HG03442 (cell line): Measurements from ENCODE around the gene PDE4D.
"Not testable (repeated sequence)": the region's sequence is repeated elsewhere in the genome, so short reads cannot be mapped to it uniquely, and the experiment has no call there.

Source experiments
- ATAC-seq: cut with Tn5 transposase; IDR thresholded peaks from one replicate; pipeline ENCODE4 v1.9.1; 2021; ENCODE audit warnings: mild to moderate bottlenecking, moderate library complexity; ENCODE audit not compliant: unreplicated experiment

The PDE4D gene

DNA sequence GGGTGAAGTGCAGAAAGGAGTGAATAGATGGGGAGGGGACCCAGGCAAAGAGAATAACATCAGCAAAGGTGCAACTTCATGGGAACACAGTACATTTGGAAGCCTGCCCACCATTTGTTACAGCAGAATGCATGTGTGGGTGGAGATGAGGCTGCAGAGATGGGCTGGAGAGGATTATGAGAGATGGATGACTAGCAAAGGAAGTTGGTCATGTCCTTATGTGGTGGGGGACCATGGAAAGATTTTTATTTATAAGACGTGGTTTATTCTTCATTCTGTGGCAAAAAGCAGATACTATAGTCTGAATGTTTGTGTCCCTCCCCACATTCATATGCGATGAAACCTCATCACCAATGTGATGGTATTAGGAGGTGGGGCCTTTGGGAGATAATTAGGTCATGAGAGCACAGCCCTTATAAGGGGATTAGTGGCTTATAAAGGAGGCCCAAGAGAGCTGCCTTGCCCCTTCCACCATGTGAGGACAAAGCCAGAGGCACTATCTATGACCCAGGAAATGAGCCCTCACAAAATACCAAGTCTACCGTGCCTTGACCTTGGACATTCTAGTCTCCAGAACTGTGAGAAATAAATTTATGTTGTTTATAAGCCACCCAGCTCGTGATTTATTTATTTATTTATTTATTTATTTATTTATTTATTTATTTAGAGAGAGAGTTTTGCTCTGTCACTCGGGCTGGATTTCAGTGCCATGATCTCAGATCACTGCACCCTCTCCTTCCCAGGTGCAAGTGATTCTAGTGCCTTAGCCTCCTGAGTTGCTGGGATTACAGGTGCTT, 827.0 kb downstream of the PDE4D start:
- no peak for ATAC-seq

DNA sequence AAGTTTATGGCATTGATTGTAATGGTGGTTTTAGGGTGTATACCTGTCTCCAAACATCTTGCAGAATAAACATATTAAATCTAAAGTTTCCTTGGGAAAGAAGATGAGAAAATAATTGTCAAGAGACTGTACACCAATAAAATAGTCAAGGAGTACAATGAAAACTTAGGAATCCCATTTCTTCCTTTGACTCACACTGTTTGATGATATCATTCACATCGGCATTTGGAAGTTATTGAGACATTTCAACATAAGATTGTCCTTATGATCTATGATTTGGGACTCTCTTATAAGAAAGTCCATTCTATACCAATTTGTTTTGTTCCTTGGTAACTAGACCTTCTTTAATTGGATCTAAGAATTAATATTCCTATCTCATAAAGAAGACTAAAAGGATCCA, 828.0 kb downstream of the PDE4D start:
- no peak for ATAC-seq

DNA sequence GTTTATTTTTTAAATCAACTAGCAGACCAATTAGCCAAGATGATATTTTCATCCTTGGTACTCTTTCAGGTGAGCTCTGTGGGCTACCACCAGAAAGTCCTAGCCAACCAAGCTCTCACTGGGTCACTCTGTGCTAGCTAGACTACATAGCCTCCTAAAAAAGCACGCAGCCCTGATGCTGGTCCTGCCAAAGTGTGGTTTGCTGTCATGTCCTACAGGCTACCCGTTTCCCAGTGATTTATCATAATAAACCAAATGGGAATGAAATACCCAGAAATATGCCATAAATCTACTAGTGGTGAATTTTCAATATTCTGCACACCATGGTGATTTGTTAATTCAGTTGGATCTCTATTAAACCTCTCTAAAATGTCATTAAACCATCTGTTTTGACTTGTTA, 829.2 kb downstream of the PDE4D start:
- no peak for ATAC-seq

DNA sequence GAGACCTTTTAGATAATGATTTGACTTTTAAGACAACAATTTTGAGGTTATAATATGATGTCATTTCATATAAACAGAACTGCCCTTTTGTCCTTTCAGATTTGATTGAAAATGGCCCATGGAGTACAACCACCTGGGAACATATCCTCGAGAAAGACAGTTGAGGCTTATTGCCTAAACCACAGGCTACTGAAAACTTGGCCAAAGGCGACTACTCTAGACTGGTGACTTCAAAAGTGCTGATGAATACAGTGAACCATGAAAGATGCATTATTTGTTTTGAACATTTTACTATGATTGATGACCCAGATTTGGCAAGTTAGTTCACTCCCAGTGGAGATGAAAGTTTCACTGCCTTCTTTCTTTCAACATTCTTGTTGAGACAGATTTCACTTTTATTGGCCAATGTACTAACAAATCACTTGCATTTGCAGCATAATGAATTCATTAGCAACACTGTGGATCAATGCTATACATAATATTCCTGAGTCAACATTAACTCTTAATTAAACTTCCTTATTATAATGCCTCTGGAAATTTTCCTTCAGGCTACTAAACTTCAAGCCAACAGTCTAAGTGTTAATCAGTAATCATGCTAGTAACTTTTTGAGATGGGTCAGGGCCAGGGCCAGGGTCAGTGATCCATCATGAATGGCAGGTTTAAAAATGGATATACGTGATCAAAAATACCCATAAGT, 830.4 kb downstream of the PDE4D start:
- no peak for ATAC-seq

DNA sequence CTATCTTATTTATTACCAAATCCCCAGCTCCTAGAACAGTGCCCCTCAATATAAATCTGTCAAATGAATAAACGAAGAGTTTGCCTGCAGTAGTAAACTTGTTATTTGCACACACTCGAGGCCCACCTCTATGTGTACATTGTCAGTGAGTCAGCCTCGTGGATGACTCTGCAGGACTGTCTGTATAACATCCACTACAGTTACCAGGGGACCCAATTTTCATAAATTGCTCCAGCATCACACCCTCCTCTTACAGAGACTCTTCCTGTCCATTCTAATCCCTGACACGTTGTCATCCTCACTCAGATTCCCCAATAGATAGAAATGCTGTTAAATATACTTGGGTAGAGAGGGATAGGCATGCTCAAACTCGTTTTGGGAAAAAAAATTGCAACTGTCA, 832.1 kb downstream of the PDE4D start:
- ATAC-seq = no peak

DNA sequence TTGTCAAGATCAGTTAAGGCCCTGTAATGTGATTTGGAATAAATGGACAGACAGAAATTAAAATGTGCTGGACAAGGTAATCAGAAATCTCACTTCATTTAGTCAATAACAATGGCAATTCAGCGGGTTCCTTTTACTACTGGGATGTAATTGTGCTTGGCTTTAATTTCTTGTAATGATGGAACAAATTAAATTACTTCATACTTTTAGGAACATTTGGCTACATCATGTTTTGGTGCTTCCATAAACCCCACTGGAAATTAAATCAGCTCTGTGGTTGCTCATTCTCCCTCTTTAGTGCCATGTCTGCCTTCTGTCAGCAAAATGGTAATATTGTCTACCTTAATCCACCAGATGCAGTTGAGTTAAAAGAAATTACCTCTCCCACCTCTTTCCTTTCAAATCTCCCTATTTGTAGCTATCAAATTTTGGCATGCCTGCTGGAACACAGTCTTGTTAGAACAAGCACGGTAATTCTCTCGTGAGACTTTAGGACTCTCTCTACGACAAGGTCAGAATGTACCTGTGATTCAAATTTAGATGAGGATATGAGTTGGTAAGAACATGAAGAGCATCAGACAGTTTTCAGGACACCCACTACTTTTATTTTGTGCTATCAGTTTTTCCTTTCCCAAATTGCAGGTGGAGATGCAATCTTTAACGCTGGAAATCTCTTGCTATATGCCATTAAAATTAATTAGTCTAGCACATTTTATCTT, 834.4 kb downstream of the PDE4D start:
- no peak for ATAC-seq

DNA sequence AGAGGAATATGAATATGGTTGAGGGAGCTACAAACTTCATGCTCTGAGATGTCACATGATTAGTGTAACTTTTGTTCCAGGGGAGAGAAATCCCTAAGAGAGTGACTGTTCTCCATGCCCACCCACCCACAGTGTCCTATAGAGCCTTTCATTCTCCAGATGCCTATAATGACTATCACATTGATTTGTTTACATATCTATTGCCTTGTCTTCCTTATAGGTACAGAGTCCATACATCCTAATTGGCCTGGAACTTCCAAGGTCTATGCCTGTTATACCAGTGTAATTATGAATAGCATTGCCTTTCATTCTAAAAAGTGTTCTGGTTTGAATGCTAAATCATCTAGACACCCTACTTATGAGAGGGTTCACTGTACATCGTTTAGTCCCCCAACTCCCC, 835.3 kb downstream of the PDE4D start:
- no peak for ATAC-seq

DNA sequence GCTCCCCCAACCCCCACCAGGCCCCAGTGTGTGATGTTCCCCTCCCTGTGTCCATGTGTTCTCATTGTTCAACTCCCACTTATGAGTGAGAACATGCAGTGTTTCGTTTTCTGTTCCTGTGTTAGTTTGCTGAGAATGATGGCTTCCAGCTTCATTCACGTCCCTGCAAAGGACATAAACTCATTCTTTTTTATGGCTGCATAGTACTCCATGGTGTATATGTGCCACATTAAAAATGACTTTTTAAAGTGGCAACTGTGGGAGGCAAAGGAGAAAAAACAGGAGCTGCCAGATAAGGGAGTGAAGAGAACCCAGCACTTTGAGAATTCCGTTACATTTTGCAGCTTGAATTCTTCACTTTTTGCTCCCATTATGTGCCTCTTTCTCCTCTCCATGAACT, 836.9 kb downstream of the PDE4D start:
- not testable (repeated sequence) for ATAC-seq

DNA sequence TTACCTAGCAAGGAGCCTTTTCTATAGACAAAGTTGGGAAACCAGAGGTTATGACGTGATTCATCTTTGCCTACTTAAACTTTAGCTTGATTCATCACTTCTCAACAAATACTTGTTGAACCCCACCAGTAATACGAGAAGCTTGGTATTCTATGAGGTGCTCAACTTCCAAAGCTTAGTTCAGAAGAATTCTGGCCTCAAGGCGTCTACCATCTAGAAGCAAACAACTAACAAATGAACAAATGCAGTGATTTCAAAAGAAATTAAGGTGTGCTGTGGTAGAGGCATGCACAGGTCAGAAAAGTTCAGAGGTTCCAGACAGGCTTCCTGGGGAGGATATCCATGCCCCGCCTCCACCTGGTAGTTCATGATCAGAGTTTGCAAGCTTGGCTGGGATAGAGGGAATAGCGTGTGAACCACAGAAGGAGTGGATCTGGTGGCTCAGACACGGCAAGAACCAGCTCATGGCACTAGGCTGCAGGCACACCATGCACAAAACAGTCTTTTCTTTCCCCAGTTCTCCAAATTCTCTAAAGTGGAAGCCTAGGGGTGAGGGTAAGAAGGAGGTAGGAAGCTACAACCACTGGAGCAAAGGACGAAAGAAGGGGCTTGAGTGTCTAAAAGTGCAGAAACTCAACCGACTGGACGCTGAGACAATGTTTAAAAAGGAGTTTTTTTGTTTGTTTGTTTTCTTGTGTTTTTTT, 837.6 kb downstream of the PDE4D start:
- no peak for ATAC-seq

DNA sequence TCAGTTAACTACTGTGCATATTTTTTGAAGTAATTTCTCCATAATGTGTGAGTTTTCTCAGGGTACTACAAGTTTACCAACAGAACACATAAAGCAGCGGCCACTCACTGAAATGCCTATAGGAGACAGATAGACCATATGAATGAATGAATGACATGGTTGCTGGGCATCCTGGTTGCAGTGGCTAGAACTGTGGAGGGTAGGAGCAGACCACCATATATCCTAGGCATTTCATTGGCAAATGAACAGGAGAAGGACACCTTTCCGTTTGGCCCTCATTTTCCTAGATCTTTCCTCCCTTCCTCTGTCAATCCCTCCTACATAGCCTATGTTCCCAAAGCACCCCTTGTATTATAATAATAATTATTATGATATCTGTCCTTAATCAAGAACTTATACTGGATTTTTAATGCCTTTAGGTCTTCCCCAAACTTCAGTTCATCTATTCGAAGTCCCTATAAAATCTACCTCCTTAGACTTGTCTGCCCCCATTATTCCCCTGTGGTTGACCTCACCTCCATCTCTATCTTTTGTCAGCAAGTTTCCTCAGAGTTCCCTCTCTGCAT, 838.5 kb downstream of the PDE4D start:
- ATAC-seq = no peak

DNA sequence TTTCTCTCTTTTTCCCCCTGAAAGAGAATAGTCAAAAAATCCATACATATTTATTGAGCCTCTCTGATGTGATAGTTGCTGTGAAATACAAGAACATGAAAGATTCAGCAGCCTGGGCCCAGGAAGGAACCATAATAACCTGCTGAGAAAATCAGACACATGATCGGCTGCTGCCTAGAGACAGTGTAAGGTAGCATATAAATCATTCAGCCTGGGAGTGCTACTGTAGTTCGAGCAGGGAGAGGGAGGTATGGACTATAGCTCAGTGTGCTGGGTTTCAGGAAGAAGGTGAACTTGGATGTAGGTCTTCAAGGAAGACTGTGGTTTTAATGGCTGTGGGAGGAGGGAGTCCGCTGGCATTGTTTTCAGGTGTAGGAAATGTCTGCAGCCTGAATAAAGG, 841.6 kb downstream of the PDE4D start:
- ATAC-seq = no peak

DNA sequence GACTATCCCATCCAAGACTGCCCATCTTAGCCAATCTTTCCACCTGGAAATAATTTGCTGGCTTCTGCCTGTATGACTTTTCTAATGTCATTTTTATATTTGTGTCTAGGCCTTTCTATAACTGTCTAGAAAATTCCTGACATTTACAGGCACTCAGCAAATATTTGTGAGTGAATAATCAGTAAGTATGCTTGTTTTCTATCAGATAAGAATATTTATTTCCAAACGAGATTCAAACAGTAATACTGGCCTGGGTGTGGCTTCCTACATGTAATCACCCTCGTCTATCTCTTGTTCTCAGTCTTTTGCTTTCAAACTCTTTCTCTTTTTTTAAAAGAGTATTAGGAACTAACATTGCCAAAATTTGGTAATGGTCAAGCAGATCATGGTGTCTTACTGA, 844.4 kb downstream of the PDE4D start:
- no peak for ATAC-seq

DNA sequence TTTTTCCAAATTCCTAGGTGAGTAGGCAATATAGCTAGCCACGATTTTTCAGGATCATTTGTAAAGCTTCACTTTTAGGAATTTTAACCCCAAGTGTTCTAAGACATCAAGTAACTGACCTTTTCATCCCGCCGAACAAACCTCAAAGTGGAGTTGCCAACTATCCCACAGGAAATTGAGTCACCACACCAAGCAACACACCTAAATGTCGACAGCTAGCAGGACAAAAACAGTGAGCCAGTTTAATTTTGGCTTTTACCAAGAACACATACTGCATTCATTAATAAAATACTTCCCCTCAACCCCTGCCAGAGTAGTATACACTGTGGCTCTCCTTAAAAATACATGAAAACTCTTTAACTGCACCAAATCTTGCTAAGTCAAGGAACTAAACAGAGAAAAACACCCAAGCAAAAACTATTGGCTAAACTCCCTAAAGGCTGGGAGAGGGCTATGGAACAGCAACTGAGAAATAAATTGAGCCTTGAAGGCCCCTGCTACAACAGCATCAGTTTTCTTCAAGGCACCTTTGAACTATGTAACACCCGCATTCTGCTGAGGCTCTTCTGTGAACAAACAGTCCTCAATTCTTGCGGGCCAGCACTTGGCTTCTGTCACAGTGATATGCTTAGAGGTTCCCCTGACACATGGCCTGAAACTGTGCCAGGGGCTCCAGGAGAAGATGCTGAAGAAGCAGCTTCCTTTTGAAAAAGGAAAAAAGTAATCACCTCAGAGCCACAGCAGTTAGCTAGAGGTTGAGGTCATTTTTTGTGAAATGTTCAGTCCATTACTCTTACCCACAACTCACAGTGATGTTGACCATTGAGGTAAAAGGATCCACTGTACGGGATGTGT, 851.1 kb downstream of the PDE4D start:
- no peak for ATAC-seq

DNA sequence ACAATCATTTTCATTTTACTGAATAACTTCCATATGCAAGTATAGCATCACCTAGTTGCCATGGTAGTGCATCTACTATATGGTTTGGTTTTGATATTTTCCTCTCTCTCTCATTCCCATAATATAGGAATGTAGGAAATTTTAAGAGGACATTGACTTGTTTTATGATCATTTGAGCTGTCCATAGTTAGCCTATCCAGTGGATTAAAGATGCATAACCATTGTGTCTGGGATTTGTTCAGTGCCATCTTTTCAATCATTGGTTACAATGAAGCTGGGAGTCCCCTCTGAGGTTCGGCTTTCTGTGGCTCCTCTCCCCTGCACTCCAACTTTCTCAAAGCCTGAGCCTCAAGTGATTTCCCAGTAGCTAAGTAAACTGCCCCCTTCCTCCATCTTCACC, 852.2 kb downstream of the PDE4D start:
- no peak for ATAC-seq

DNA sequence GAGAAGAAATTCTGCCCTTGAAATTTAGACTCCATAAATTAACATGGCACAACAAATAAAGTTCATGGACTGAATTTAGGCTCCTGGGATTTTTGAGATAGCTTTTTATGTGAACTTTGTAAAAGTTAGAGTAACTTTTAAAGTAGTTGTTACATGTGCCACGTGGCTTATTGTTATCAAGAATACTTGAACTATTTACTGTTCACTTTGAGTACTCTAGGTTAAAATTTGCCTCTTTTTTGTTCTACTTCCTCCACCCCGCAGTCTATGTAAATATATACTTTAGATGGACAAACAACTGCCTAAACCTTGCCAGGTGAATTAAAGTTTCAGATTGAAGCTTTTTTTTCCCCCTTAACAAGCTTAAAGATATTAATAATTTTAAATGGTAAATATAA, 852.7 kb downstream of the PDE4D start:
- ATAC-seq = no peak

DNA sequence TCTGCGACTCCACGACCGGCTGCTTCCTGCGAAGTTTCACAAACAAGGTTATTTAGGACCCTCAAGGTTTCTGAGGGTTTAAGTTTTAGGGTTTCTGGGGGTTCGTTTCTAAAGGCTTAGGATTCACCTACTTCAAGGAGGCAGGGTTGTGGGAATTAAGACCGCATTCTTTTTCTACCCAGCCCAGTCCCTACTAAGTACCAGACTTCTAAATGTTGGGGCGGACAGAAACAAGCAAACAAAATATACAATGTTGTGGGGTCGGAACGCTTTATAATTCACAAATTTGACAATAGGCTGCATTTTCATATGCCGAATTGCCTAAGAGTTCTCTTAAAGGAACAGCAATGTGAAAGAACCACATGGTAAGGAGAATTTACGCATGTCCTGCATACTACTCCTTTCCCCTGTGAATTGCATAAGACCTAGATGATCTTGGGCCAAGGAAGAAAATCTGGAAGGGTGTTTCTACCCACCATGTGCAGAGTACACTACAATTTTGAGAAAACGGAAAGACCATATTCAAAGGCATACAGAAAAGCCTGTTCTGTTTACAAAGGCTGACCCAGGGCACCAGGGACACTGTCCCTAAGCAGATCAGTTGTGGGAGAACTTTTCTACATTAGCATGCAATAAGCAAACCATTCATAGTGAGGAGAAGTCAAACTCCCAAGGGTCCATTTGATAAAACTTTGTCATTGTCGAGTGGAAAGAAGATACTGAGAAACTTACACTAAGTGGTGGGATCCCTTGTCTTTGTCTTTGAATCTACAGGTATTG, 853.3 kb downstream of the PDE4D start:
- no peak for ATAC-seq

DNA sequence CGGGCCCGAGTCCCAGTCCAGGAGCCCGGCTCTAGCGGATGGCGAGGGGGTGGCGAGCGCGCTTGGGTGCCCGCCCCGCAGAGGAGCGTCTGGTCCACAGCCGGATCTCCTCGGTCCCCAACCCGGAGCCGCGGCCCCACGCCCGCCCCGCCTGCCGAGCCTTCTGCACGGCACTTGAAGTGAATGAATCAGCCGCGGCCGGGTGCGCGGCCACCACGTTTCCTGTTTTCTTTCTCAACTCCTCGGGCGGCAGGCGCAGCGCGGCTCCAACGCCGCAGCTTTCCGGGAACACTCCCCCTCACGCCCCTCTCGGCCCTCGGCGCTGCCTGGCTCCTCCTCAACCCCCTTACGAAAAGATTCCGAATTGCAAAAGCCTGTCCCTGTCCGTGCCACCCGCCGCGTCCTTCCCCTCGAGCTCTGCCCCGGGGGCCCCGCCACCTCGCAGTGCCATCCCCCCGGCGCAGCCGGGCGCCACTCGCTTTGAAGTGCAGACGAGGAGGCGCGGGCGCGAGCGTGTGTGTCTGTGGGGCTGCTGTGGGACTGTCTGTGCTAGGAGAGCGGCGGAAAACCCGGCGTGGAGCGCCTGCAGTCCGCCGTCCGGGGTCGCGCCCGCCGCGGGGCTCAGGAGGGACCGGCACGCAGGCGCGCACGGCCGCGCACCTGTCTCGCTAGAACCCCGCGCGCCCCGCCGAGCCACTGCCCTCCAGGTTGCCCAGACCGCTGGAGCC, 854.1 kb downstream of the PDE4D start:
- peak; percentile 68 for ATAC-seq

DNA sequence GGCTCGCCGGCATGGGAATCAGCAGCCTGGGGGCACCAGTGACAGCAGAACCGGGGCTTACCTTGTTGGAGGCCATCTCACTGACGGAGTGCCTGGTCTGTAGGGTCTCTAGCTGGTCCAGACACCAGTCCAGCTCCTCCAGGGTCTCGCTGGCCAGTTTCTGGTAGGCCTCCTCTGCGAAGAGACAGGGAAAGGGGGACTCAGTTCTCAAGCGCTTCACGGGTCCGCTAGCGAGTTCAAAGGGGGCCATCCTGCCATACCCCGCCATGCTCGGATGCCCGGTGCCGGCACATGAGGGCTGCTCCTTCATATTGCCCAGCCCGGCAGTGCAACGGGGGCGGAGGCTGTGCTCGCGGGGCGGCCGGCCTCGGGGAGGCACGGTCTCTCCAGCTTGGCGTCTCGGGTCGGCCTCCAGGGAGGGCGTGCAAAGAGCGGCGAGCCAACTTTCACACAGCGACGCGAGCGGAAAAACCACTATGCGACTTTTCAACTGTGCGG, 854.7 kb downstream of the PDE4D start:
- peak; percentile 41 for ATAC-seq
